ENCODE results near the gene ACVR1.

GRCh38 chr2:157843935-157844334, 32.2 kb downstream of the ACVR1 start:
- TF ChIP-seq CTCF (IDR thresholded peaks at IDR 0.05) (no peak), POLR2AphosphoS5 (IDR thresholded peaks at IDR 0.05; ENCODE audit: low read depth, low read length) (no peak), TCF7L2 (IDR thresholded peaks at IDR 0.05; ENCODE audit: low read depth, low read length) (no peak)

All from Panc1 (cell line).